ENCODE measurements around the gene HOXB5.

Gene HOXB5

GRCh38 chr17:48563867-48564187 lies 29.8 kb downstream of the HOXB5 start:
- in situ Hi-C loops (cut with HindIII; ENCODE audit: low sequenced_read_pairs), result no loop called here
- TF ChIP-seq CTCF (IDR thresholded peaks at IDR 0.05; ENCODE audit: low read depth, low read length), result no peak
- DNase-seq (ENCODE audit: low read depth, low spot score), result no peak
- H3K4me3 ChIP-seq (ENCODE audit: low read depth, low read length), result peak overlapping the region; percentile 43

GRCh38 chr17:48563385-48563838 lies 30.2 kb downstream of the HOXB5 start:
- in situ Hi-C loops (cut with HindIII; ENCODE audit: low sequenced_read_pairs), result no loop called here
- H3K4me3 ChIP-seq (ENCODE audit: low read depth, low read length), result peak overlapping the region; percentile 43
- no peak for TF ChIP-seq CTCF (IDR thresholded peaks at IDR 0.05; ENCODE audit: low read depth, low read length)
- DNase-seq (ENCODE audit: low read depth, low spot score), result no peak

- no peak for TF ChIP-seq CTCF (IDR thresholded peaks at IDR 0.05; ENCODE audit: low read depth, low read length)
- DNase-seq (ENCODE audit: low read depth, low spot score), result no peak
- H3K4me3 ChIP-seq (ENCODE audit: low read depth, low read length), result peak overlapping the region; percentile 43
- in situ Hi-C loops (cut with HindIII; ENCODE audit: low sequenced_read_pairs), result no loop called here
Observed at GRCh38 chr17:48562934-48563333, 30.6 kb downstream of the HOXB5 start.

GRCh38 chr17:48561884-48562810 lies 31.4 kb downstream of the HOXB5 start:
- in situ Hi-C loops (cut with HindIII; ENCODE audit: low sequenced_read_pairs), result no loop called here
- DNase-seq (ENCODE audit: low read depth, low spot score), result no peak
- peak; percentile 49 for TF ChIP-seq CTCF (IDR thresholded peaks at IDR 0.05; ENCODE audit: low read depth, low read length)
- H3K4me3 ChIP-seq (ENCODE audit: low read depth, low read length), result peak overlapping the region; percentile 43

- no peak for DNase-seq (ENCODE audit: low read depth, low spot score)
- TF ChIP-seq CTCF (IDR thresholded peaks at IDR 0.05; ENCODE audit: low read depth, low read length), result no peak
- in situ Hi-C loops (cut with HindIII; ENCODE audit: low sequenced_read_pairs), result no loop called here
- peak overlapping the region; percentile 1 for H3K4me3 ChIP-seq (ENCODE audit: low read depth, low read length)
Observed at GRCh38 chr17:48559840-48560817, 33.5 kb downstream of the HOXB5 start.

GRCh38 chr17:48559122-48559839 lies 34.3 kb downstream of the HOXB5 start:
- in situ Hi-C loops (cut with HindIII; ENCODE audit: low sequenced_read_pairs), result no loop called here
- H3K4me3 ChIP-seq (ENCODE audit: low read depth, low read length), result peak overlapping the region; percentile 30
- DNase-seq (ENCODE audit: low read depth, low spot score), result no peak
- no peak for TF ChIP-seq CTCF (IDR thresholded peaks at IDR 0.05; ENCODE audit: low read depth, low read length)
